ENCODE results near the gene RPS15.
"Not testable (repeated sequence)": the region's sequence is repeated elsewhere in the genome, so short reads cannot be mapped to it uniquely, and the experiment has no call there.

Gene RPS15

GRCh38 chr19:1470305-1471009, 32.3 kb downstream of the RPS15 start:
- DNase-seq (ENCODE audit: low spot score) = peak; percentile 74

GRCh38 chr19:1471010-1471514, 32.9 kb downstream of the RPS15 start:
- DNase-seq (ENCODE audit: low spot score) = no peak

- DNase-seq (ENCODE audit: low spot score) = no peak
These were observed 33.4 kb downstream of the RPS15 start for GRCh38 chr19:1471515-1472160.

GRCh38 chr19:1472231-1473084, 34.3 kb downstream of the RPS15 start:
- no peak for DNase-seq (ENCODE audit: low spot score)

GRCh38 chr19:1473085-1473851, 35.1 kb downstream of the RPS15 start:
- no peak for DNase-seq (ENCODE audit: low spot score)

- DNase-seq (ENCODE audit: low spot score) = no peak
These were observed 36.0 kb downstream of the RPS15 start for GRCh38 chr19:1474011-1474764.

- DNase-seq (ENCODE audit: low spot score) = no peak
These were observed 36.7 kb downstream of the RPS15 start for GRCh38 chr19:1474765-1475351.

GRCh38 chr19:1475751-1476437, 37.7 kb downstream of the RPS15 start:
- DNase-seq (ENCODE audit: low spot score) = no peak

- not testable (repeated sequence) for DNase-seq (ENCODE audit: low spot score)
These were observed 38.9 kb downstream of the RPS15 start for GRCh38 chr19:1477056-1477455.

- DNase-seq (ENCODE audit: low spot score) = peak; percentile 93
These were observed 40.9 kb downstream of the RPS15 start, which contains the start of gene C19orf25 for GRCh38 chr19:1478934-1479707. TSS of gene C19orf25 (minus strand) at chr19:1479215. CDS start at chr19:1478903, 312 bp downstream.

- DNase-seq (ENCODE audit: low spot score) = no peak
These were observed 43.2 kb downstream of the RPS15 start for GRCh38 chr19:1481224-1481892.

GRCh38 chr19:1481893-1482360, 43.7 kb downstream of the RPS15 start:
- no peak for DNase-seq (ENCODE audit: low spot score)

GRCh38 chr19:1482361-1483130, 44.4 kb downstream of the RPS15 start:
- no peak for DNase-seq (ENCODE audit: low spot score)

- DNase-seq (ENCODE audit: low spot score) = no peak
These were observed 45.2 kb downstream of the RPS15 start for GRCh38 chr19:1483131-1483978.

- no peak for DNase-seq (ENCODE audit: low spot score)
These were observed 45.8 kb downstream of the RPS15 start for GRCh38 chr19:1483979-1484428.

GRCh38 chr19:1486720-1487575, 48.8 kb downstream of the RPS15 start:
- DNase-seq (ENCODE audit: low spot score) = no peak

Data from CD4-positive, alpha-beta T cell treated with Interleukin-2 at 100 ng/mL for 4 hours (primary cell).